Adrenal gland (tissue), 12 donors: ENCODE data around the gene PLAC8. TPM values are rescaled to one million over a fixed set of nuclear protein-coding genes. Genes with fewer than 3 reads are reported as not detected.

Experiments
- DNase-seq, 7 donors: peaks; one replicate each; pipeline ENCODE4 v3.0.0-alpha.2; 2019 to 2020
- H3K27ac ChIP-seq, 5 donors: fragments of 200-600 bp; sonication (generic) in 4 of 5; 1 replicate in 3 of 5; 2 replicates in 2 of 5; pipeline versions ENCODE4 v1.5.1 to v1.8.0; 2016 to 2020; ENCODE audit warnings: mild to moderate bottlenecking in 1 of 5
- H3K27me3 ChIP-seq: fragments of 200-600 bp; 2 replicates; pipeline ENCODE4 v1.8.0; 2021
- H3K36me3 ChIP-seq, 2 donors: fragments of 200-600 bp; replicated peaks in 1 of 2; 1 replicate in 1 of 2; 2 replicates in 1 of 2; pipeline versions ENCODE4 v1.5.1 to v1.8.0; 2018 to 2022
- H3K4me1 ChIP-seq, 2 donors: fragments of 200-600 bp; replicated peaks in 1 of 2; 1 replicate in 1 of 2; 2 replicates in 1 of 2; pipeline versions ENCODE4 v1.5.1 to v1.8.0; 2018 to 2021
- H3K4me3 ChIP-seq, 4 donors: fragments of 200-600 bp; sonication (generic) in 3 of 4; one replicate each; pipeline ENCODE4 v1.5.1; 2016 to 2018
- H3K9me3 ChIP-seq, 3 donors: fragments of 200-600 bp; sonication (generic) in 1 of 3; replicated peaks in 1 of 3; 1 replicate in 2 of 3; 2 replicates in 1 of 3; pipeline versions ENCODE4 v1.5.1 to v1.8.0; 2016 to 2021
- CTCF ChIP-seq, 6 experiments: fragments of 450-650 bp in 4 of 6; fragments of 200-600 bp in 2 of 6; sonication (generic) in 1 of 6; IDR thresholded peaks; 1 replicate in 5 of 6; 2 replicates in 1 of 6; pipeline versions ENCODE4 v1.5.1 to v1.8.0; 2016 to 2021; ENCODE audit warnings: antibody characterized with exemption in 6 of 6, mild to moderate bottlenecking in 2 of 6, moderate library complexity in 1 of 6
- POLR2A ChIP-seq, 2 donors: fragments of 450-650 bp; IDR thresholded peaks; one replicate each; pipeline ENCODE4 v1.6.1; 2017; ENCODE audit warnings: antibody characterized with exemption in 2 of 2, mild to moderate bottlenecking in 2 of 2, moderate library complexity in 1 of 2
- WGBS, 4 donors: extraction: QIAGEN DNeasy Blood & Tissue Kit in 2 of 4; methylation state at CpG; one replicate each; pipeline versions ENCODE4 v1.1.5 to v1.1.7; 2013 to 2017; 5-methylcytosine and 5-hydroxymethylcytosine counted together
- intact Hi-C, 2 donors: fragments of 100-400 bp; cut with DNase I; formaldehyde crosslinking; loops; one replicate each; pipeline versions ENCODE4 v1.14.1 to v1.15.0; 2022 to 2023
- polyA plus RNA-seq, 3 donors: library from polyadenylated mRNA; stranded (reverse); fragments of 200-250 nt in 2 of 3; fragments of 350-450 nt in 1 of 3; fragmentation: Illumina TruSeq in 1 of 3; extraction: RNeasy Lipid Tissue Mini Kit (QIAGEN cat#74804) in 1 of 3; gene quantifications; one replicate each; pipeline ENCODE4 v1.2.3, GENCODE V29; 2013 to 2014
- total RNA-seq, 9 donors: library from RNA; depleted of rRNA in 4 of 9; stranded (reverse); fragments of >200 nt in 4 of 9; fragments of 120-200 nt in 1 of 9; fragmentation: NEBNext Ultra II Directional in 1 of 9; extraction: Animal tissue kit (Norgen Biotek cat#: 25700) in 1 of 9; gene quantifications; one replicate each; pipeline versions ENCODE4 v1.1.0 to v1.2.4, GENCODE V29; 2013 to 2023
- donor health status: healthy with polysubstance abuse.
- donor health status: Bipolar disorder and iron deficiency.
- donor health status: DM: yes; HTN: yes; CAD: no.
- donor health status: DM: no; HTN: no; CAD: no.
- donor health status: DM: no; HTN: no; CAD: no.
- donor health status: DM: yes; HTN: yes; CAD: no.

The PLAC8 gene
- total and polyA plus RNA-seq, 12 donors = 1.4 to 14.4 (median 2.9) TPM; not detected in 1

- H3K27ac ChIP-seq = peak overlapping the region in 3 of 5 donors; percentile 33 to 59 (median 47)
- intact Hi-C loops = no loop called here
- DNase-seq = peak; percentile 80 to 91 (median 86)
These were observed 4.1 kb downstream of the PLAC8 start for GRCh38 chr4:83110223-83110945.

DNA sequence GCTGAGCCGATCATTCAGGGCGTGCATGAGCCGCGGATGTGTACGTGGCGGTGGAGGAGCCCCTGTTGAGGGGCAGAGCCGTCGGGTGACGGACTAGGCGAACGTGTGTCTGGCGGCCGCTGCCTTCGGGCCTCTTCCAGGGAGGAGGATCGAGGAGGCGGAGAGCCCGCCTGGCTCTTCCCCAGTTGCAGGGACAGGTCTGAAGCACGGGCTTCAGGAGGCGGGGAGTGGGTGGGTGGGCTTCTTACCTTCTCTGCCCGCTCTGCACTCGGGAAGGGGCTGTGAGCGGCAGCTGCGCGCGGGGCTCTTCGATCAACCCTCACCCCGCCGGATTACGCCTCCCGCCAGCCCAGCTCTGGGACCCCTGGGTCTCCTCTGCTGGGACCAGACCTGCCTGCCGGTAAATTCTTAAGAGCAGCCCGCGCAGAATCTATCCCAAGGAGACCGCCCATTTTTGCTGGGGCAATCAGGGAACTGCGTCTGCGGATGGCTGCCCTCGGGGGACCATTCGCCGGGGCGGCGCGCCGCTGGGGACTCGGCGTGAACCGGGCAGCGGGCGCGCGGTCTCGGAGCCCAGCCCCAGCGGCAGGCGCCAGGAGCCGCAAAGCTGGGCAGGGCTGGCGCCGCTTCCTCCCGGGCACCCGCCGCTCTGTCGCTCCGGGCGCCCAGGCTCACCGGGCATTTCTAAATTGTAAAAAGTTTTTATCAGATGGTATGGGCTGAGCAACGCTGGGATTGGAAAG lies 4.9 kb downstream of the PLAC8 start:
- peak overlapping the region in 3 of 5 donors; percentile 33 to 59 (median 47) for H3K27ac ChIP-seq
- DNase-seq = peak; percentile 31 to 51 (median 38)
- intact Hi-C loops = no loop called here

More at GRCh38 chr4:83110223-83110945, 4.1 kb downstream of the PLAC8 start:
- H3K9me3 ChIP-seq = no peaks in the 10 kb centered on the region
- peak overlapping the region in 3 of 4 donors; percentile 18 to 56 (median 25) for H3K4me3 ChIP-seq
- H3K27me3 ChIP-seq = no peaks in the 10 kb centered on the region
- 3 to 6% (median 5%) methylated on average over 10 to 18 of the region's 18 CpGs for WGBS, 4 donors
- H3K36me3 ChIP-seq = no peaks in the 10 kb centered on the region
- peaks cover 0 to 7% of the 10 kb centered on the region in 2 donors for H3K4me1 ChIP-seq
- TF ChIP-seq CTCF (IDR thresholded peaks at IDR 0.05) (peak; percentile 36 to 50 (median 47)), POLR2A (IDR thresholded peaks at IDR 0.05) (no peak)

GRCh38 chr4:83108101-83108861 lies 6.2 kb downstream of the PLAC8 start:
- no peak for DNase-seq
- H3K27ac ChIP-seq = no peak overlapping the region
- H3K4me1 ChIP-seq = peaks cover 0 to 7% of the 10 kb centered on the region in 2 donors
- no peaks in the 10 kb centered on the region for H3K9me3 ChIP-seq
- no peaks in the 10 kb centered on the region for H3K36me3 ChIP-seq
- 82 to 91% (median 87%) methylated on average over 26 of the region's 26 CpGs for WGBS, 4 donors
- intact Hi-C loops = no loop called here
- H3K4me3 ChIP-seq = no peak overlapping the region
- TF ChIP-seq CTCF (IDR thresholded peaks at IDR 0.05) = no peak
- no peak for TF ChIP-seq POLR2A (IDR thresholded peaks at IDR 0.05)
- H3K27me3 ChIP-seq = no peaks in the 10 kb centered on the region

More for the DNA sequence above, 4.9 kb downstream of the PLAC8 start:
- TF ChIP-seq CTCF (IDR thresholded peaks at IDR 0.05) (peak in 1 of 6 experiments; percentile 4), POLR2A (IDR thresholded peaks at IDR 0.05) (no peak)
- Histone ChIP-seq H3K27me3 (no peaks in the 10 kb centered on the region), H3K9me3 (no peaks in the 10 kb centered on the region), H3K36me3 (no peaks in the 10 kb centered on the region), H3K4me3 (peak overlapping the region in 3 of 4 donors; percentile 18 to 56 (median 25)), H3K4me1 (peaks cover 0 to 7% of the 10 kb centered on the region in 2 donors)
- WGBS, 4 donors = 1 to 4% (median 2%) methylated on average over 26 to 64 of the region's 64 CpGs

- WGBS, 4 donors = 80 to 92% (median 86%) methylated on average over 5 to 9 of the region's 9 CpGs
- H3K9me3 ChIP-seq = no peaks in the 10 kb centered on the region
- H3K4me1 ChIP-seq = peaks cover 0 to 7% of the 10 kb centered on the region in 2 donors
- no peak for DNase-seq
- no peak for TF ChIP-seq CTCF (IDR thresholded peaks at IDR 0.05)
- no peak for TF ChIP-seq POLR2A (IDR thresholded peaks at IDR 0.05)
- H3K36me3 ChIP-seq = no peaks in the 10 kb centered on the region
- intact Hi-C loops = no loop called here
- H3K27ac ChIP-seq = no peak overlapping the region
- H3K27me3 ChIP-seq = no peaks in the 10 kb centered on the region
- H3K4me3 ChIP-seq = no peak overlapping the region
These were observed 6.9 kb downstream of the PLAC8 start for GRCh38 chr4:83107631-83108030.
